RWPE1 (cell line): ENCODE data around the gene AKAP10.

ENCODE experiments used
- CTCF ChIA-PET: fragments of 350-600 bp; sonication (Branson Sonifier 250); formaldehyde crosslinking; extraction: SDS; loops from one replicate; lab custom pipeline; 2021; lab: Yijun Ruan, JAX
- POLR2A ChIA-PET: fragments of 400-600 bp; formaldehyde crosslinking; extraction: SDS; loops from one replicate; lab custom pipeline; 2020; ENCODE audit warnings: antibody characterized with exemption; ENCODE audit not compliant: low non-redundant PET; lab: Yijun Ruan, JAX
- DNase-seq: peaks from one replicate; pipeline ENCODE4 v3.0.0; 2012; ENCODE audit warnings: low spot score
- H3K27ac ChIP-seq: fragments of 450-650 bp; 2 replicates; pipeline ENCODE4 v1.5.1; 2017
- TF ChIP-seq, protein P1 (sequence below): fragments of 450-650 bp; conservative IDR thresholded peaks from 2 replicates; pipeline ENCODE4 v1.5.1; 2017; ENCODE audit warnings: low read depth, mild to moderate bottlenecking

The AKAP10 gene

DNA sequence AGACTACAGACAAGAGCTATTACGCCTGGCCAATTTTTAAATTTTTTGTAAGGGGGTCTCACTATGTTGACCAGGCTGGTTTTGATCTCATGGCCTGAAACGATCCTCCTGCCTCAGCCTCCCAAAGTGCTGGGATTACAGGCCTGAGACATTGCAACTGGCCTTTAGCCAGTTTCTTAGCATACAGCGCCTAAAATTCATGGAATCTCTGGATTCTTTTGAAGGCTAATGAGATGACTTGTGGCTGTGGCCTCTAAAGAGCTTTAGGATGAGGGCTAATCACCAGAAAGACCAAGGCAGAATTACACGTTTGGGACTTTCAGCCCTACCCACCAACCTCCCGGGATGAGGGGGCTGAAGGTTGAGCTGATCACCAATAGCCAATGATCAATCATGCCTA, 34.6 kb downstream of the AKAP10 start:
- H3K27ac ChIP-seq = no peak overlapping the region
- ChIA-PET CTCF (interaction anchor here (0.6 to 0.7 kb wide), 2 partner anchors 9 to 155 kb away, joined by 3 to 4 read pairs; no protein-coding TSS in a partner anchor), POLR2A (no interaction called here)
- TF ChIP-seq, protein P1, sequence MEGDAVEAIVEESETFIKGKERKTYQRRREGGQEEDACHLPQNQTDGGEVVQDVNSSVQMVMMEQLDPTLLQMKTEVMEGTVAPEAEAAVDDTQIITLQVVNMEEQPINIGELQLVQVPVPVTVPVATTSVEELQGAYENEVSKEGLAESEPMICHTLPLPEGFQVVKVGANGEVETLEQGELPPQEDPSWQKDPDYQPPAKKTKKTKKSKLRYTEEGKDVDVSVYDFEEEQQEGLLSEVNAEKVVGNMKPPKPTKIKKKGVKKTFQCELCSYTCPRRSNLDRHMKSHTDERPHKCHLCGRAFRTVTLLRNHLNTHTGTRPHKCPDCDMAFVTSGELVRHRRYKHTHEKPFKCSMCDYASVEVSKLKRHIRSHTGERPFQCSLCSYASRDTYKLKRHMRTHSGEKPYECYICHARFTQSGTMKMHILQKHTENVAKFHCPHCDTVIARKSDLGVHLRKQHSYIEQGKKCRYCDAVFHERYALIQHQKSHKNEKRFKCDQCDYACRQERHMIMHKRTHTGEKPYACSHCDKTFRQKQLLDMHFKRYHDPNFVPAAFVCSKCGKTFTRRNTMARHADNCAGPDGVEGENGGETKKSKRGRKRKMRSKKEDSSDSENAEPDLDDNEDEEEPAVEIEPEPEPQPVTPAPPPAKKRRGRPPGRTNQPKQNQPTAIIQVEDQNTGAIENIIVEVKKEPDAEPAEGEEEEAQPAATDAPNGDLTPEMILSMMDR = no peak
- no peak for DNase-seq

DNA sequence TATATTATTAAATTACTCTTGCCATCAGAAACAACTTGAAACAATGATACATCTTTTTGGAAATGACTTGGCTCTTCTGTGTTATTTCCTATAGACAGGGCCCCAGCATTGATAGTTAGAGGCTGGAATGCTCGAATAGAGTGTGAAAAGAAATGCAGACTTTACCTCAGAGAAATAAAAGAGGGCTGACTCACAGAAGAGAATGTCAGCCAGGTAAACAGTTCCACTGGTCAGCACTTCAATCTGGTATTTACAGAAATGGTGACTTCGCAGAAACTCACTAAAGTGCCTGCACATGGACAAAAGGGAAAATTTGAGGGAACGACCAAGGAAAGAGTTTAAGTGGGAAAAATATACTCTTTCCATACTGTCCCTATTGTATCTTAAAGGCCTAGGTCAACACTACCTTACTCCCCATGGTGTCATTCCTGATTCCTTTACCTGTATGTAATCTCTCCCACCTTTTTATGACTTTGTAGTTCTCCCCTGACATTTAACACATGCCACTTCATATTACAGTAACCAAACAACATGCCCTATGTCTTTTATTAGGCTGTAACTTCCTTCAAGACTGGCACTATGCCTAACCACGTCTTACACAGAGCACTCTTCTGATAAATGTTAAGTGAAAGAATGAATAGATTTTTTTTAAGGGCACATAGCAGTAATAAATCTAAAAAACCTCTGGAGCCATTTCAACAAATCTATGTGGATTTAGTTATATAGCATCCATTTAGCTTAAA, 36.7 kb downstream of the AKAP10 start:
- CTCF ChIA-PET = interaction anchor here (0.6 kb wide), 1 partner anchor 24 kb away, joined by 3 read pairs; no protein-coding TSS in a partner anchor
- no peak overlapping the region for H3K27ac ChIP-seq
- POLR2A ChIA-PET = no interaction called here
- TF ChIP-seq, protein P1 = no peak
- DNase-seq = no peak

DNA sequence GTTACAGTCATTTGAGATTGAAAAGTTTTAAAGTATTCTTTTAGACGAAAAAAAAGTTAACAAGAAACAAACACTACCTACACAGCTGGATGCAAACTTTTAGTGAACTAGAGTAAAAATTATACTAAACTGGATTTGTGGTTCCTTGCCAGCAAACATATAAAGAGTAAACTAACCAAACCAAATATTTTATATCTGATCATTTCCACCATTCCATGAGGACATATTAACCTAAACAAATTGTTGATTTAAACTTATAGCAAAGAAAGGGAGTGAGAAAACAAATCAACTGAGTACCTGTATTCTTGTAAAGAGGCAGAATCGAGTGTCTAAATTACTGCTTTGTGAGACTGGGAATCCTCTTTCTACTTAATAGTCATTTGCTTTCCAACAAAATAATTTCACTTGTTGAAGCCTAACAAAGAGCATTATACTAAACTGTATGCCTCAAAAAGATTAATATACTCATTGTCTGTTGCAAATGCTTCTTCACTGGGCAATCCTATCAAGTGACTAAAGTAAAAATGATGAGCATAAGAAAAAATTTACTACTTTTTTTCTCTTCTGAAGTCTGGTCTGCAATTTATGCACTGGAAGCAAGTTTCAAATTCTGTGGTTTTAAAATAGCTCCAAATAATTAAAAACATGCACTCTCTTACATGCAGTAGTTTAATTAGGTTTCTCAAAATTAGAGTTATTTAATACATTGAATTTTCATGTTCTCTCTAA, 37.5 kb downstream of the AKAP10 start:
- POLR2A ChIA-PET = no interaction called here
- no peak overlapping the region for H3K27ac ChIP-seq
- CTCF ChIA-PET = interaction anchor here (0.6 kb wide), 1 partner anchor 24 kb away, joined by 3 read pairs; no protein-coding TSS in a partner anchor
- DNase-seq = no peak
- TF ChIP-seq, protein P1 = no peak

DNA sequence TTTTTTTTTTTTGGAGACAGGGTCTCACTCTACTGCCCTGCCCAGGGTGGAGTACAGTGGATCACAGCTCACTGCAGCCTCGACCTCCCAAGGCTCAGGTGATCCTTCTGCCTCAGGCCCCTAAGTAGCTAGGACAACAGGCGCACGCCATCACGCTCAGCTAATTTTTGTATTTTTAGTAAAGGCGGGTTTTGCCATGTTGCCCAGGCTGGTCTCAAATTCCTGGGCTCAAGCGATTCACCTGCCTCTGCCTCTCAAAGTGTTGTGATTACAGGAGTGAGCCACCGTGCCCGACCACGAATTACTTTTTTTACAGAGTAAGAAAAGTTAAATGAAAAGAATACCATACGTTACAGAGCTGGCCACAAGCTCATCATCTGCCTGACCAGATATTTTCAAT, 38.9 kb downstream of the AKAP10 start:
- TF ChIP-seq, protein P1 = no peak
- no peak overlapping the region for H3K27ac ChIP-seq
- ChIA-PET CTCF (no interaction called here), POLR2A (interaction anchor here (0.6 kb wide), 1 partner anchor 23 kb away, joined by 3 read pairs; no protein-coding TSS in a partner anchor)
- no peak for DNase-seq

DNA sequence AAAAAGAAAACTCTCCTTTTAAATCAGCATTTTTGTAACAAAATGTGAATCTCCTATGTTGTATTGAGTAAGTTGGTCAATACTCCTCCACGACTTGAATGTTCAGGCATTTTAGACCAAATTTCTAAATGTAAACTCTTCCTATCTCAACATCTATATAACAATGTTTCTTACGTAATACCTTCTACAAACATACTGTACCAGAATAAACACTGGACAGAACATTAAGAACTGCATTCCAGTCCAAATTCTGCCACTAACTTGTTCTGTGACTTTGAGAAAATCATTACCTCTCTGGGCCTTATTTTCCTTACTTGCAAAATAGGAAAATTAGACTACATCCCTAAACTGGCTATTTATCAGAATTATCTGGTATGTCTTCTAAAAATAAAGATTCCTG, 40.1 kb downstream of the AKAP10 start:
- DNase-seq = no peak
- ChIA-PET CTCF (no interaction called here), POLR2A (no interaction called here)
- TF ChIP-seq, protein P1 = no peak
- H3K27ac ChIP-seq = no peak overlapping the region

DNA sequence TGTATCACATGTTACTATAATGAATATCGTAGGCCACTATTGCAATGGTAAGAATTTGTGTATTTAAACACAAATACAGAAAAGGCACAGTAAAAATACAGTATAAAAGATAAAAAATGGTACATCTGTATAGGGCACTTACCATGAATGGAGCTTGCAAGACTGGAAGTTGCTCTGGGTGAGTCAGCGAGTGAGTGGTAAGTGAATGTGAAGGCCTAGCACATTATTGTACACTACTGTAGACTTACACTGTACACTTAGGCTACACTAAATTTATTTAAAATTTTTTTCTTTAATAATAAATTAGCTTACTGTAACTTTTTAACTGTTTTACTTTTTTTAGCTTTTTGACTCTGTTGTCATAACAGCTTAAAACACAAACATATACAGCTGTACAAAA, 42.5 kb downstream of the AKAP10 start:
- no peak for DNase-seq
- CTCF ChIA-PET = no interaction called here
- TF ChIP-seq, protein P1 = no peak
- POLR2A ChIA-PET = no interaction called here
- H3K27ac ChIP-seq = no peak overlapping the region
